ENCODE measurements around the gene POLR1A. TPM values are rescaled to one million over a fixed set of nuclear protein-coding genes. Genes with fewer than 3 reads are reported as not detected.

The POLR1A gene
- total RNA-seq, 4 donors from 2014 or later, result 15.6 to 21.7 (median 17.7) TPM

- Histone ChIP-seq H3K36me3 (peaks cover 20 to 100% of the 10 kb centered on the region in 2 donors), H3K4me3 (no peak overlapping the region), H3K9me3 (no peaks in the 10 kb centered on the region), H3K27me3 (no peaks in the 10 kb centered on the region), H3K27ac (no peak overlapping the region), H3K4me1 (no peaks in the 10 kb centered on the region)
- 80 to 82% methylated on average over 5 of the region's 5 CpGs for WGBS, 2 donors (ENCODE audit: low coverage in 1 of 2)
- TF ChIP-seq POLR2A (IDR thresholded peaks at IDR 0.05), result no peak
- TF ChIP-seq POLR2AphosphoS5 (IDR thresholded peaks at IDR 0.05), result no peak
- no peak for TF ChIP-seq EP300 (IDR thresholded peaks at IDR 0.05)
- TF ChIP-seq, protein P1, sequence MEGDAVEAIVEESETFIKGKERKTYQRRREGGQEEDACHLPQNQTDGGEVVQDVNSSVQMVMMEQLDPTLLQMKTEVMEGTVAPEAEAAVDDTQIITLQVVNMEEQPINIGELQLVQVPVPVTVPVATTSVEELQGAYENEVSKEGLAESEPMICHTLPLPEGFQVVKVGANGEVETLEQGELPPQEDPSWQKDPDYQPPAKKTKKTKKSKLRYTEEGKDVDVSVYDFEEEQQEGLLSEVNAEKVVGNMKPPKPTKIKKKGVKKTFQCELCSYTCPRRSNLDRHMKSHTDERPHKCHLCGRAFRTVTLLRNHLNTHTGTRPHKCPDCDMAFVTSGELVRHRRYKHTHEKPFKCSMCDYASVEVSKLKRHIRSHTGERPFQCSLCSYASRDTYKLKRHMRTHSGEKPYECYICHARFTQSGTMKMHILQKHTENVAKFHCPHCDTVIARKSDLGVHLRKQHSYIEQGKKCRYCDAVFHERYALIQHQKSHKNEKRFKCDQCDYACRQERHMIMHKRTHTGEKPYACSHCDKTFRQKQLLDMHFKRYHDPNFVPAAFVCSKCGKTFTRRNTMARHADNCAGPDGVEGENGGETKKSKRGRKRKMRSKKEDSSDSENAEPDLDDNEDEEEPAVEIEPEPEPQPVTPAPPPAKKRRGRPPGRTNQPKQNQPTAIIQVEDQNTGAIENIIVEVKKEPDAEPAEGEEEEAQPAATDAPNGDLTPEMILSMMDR (IDR thresholded peaks at IDR 0.05), result no peak
- no peak for ATAC-seq
These were observed 17.7 kb upstream of the POLR1A start for GRCh38 chr2:86123328-86123925.

DNA sequence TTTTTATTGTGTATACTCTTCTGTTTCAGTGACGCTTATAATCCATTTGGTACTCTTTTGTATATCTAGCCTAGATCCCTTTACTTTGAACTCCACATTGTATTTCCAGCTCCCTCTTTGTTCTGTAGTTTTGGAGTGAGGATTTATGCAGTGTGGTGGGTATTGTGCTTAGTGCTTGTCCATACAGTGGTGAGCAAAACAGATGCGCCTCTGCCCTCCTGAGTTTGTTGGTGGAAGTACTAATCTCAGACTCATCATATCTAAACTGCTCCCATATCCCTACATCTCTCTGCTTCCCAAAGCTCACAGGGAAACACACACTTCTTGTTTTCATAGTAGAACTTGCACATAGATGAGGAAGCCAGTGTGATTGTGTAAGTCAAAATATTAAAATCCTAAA lies 12.4 kb upstream of the POLR1A start:
- WGBS, 2 donors (ENCODE audit: low coverage in 1 of 2), result 100% methylated on average over 1 of the region's 2 CpGs
- ATAC-seq, result no peak
- no peaks in the 10 kb centered on the region for H3K27me3 ChIP-seq
- H3K4me1 ChIP-seq, result peaks cover 3 to 22% (median 5%) of the 10 kb centered on the region in 3 donors
- peaks cover 13 to 99% of the 10 kb centered on the region in 2 donors for H3K36me3 ChIP-seq
- no peak overlapping the region for H3K27ac ChIP-seq
- no peak overlapping the region for H3K4me3 ChIP-seq
- no peak for TF ChIP-seq POLR2AphosphoS5 (IDR thresholded peaks at IDR 0.05)
- no peak for TF ChIP-seq POLR2A (IDR thresholded peaks at IDR 0.05)
- TF ChIP-seq, protein P1 (IDR thresholded peaks at IDR 0.05), result no peak
- TF ChIP-seq EP300 (IDR thresholded peaks at IDR 0.05), result no peak
- H3K9me3 ChIP-seq, result no peaks in the 10 kb centered on the region

GRCh38 chr2:86107031-86107430 lies 1.3 kb upstream of the POLR1A start:
- no peak for ATAC-seq
- peak overlapping the region in 3 of 4 donors; percentile 36 to 86 (median 83) for H3K27ac ChIP-seq
- 26 to 29% methylated on average over 5 of the region's 5 CpGs for WGBS, 2 donors (ENCODE audit: low coverage in 1 of 2)

DNA sequence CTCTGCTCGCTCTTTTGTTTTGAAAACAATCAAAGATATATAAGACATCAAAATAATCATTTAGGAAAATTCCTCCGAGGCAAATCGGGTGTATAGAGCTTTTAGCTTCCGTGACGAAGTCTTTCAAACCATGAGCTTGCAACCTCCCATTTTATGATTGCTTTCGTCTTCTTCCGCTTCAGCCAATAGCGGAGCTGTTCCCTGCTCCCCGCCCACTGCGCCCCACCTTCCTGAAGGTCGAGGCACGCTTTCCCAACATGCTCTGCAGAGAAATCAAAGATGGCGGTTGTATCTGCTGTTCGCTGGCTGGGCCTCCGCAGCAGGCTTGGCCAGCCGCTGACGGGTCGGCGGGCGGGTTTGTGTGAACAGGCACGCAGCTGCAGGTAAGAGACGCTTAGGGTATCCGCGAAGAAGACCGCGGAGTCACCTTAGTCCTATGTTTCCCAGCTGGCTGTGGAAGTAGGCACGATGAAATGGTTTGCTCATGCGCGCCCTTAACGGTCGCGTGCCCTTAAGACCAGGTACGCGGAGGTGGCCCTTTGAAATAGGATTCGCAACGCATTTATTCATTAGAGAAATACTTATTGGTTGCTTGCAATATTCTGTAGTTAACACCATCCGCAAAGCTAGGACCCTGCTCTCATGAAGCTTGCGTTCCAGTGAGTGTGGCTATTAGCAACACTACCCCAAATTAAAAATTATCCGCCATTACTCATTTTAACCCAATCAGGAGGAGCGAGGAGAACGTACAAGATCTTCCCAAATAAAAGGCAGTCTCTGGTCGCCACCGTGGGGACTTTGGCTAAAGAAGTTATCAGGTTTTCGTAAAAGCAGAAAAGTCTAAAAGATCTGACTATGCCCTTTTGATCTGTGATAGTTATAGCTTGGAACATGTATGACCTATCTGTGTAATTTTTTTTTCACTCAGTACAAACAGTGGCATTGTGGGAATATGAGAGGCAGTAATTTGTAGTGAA lies 571 bp upstream of the POLR1A start, which contains the start of gene PTCD3:
Gene PTCD3, plus strand, starts transcription at position 267 of the 977 bp plus-strand sequence. Its CDS starts 13 bp downstream, at position 280.
- H3K27me3 ChIP-seq, result no peaks in the 10 kb centered on the region
- ATAC-seq, result peak; percentile 96
- H3K4me3 ChIP-seq, result peak within 1 kb of the TSS; percentile 82 to 100
- H3K9me3 ChIP-seq, result no peaks in the 10 kb centered on the region
- TF ChIP-seq EP300 (IDR thresholded peaks at IDR 0.05) (no peak), POLR2AphosphoS5 (IDR thresholded peaks at IDR 0.05) (peak; percentile 90), POLR2A (IDR thresholded peaks at IDR 0.05) (peak; percentile 35 to 60)
- TF ChIP-seq, protein P1 (IDR thresholded peaks at IDR 0.05), result no peak
- peaks cover 0 to 38% of the 10 kb centered on the region in 2 donors for H3K36me3 ChIP-seq
- peak within 1 kb of the TSS; percentile 36 to 87 (median 84) for H3K27ac ChIP-seq
- 0 to 1% methylated on average over 10 to 21 of the region's 44 CpGs for WGBS, 2 donors (ENCODE audit: low coverage in 1 of 2)
- peaks cover 13 to 49% (median 15%) of the 10 kb centered on the region in 3 donors for H3K4me1 ChIP-seq

More at GRCh38 chr2:86107031-86107430, 1.3 kb upstream of the POLR1A start:
- peaks cover 13 to 49% (median 15%) of the 10 kb centered on the region in 3 donors for H3K4me1 ChIP-seq
- H3K9me3 ChIP-seq, result no peaks in the 10 kb centered on the region
- H3K27me3 ChIP-seq, result no peaks in the 10 kb centered on the region
- peak overlapping the region; percentile 82 to 100 for H3K4me3 ChIP-seq
- no peak for TF ChIP-seq EP300 (IDR thresholded peaks at IDR 0.05)
- TF ChIP-seq, protein P1 (IDR thresholded peaks at IDR 0.05), result no peak
- TF ChIP-seq POLR2AphosphoS5 (IDR thresholded peaks at IDR 0.05), result no peak
- TF ChIP-seq POLR2A (IDR thresholded peaks at IDR 0.05), result no peak
- H3K36me3 ChIP-seq, result peaks cover 0 to 42% of the 10 kb centered on the region in 2 donors

All from gastroesophageal sphincter (tissue), 4 donors.